PFSK-1 (cell line): ENCODE measurements around the gene CYS1.

Experiments used
- REST ChIP-seq, 2 experiments: IDR thresholded peaks; 2 replicates each; pipeline versions ENCODE4 v1.6.1 to v1.8.0; 2011 to 2012; ENCODE audit warnings: low read depth in 2 of 2, low read length in 2 of 2, control low read depth in 1 of 2, inconsistent platforms in 1 of 2, mild to moderate bottlenecking in 1 of 2, moderate library complexity in 1 of 2; ENCODE audit not compliant: insufficient read depth in 1 of 2
- SIN3A ChIP-seq: IDR thresholded peaks from 2 replicates; pipeline ENCODE4 v1.6.1; 2012; ENCODE audit warnings: mild to moderate bottlenecking, low read length, moderate library complexity, borderline replicate concordance; ENCODE audit not compliant: insufficient read depth

GRCh38 chr2:10046931-10047330 lies 33.3 kb downstream of the CYS1 start:
- TF ChIP-seq SIN3A, result no peak
- no peak for TF ChIP-seq REST (IDR thresholded peaks at IDR 0.05; ENCODE audit: insufficient read depth in 1 of 2, low read depth in 2 of 2, low read length in 2 of 2)
